GM12875 (cell line): ENCODE results near the gene KLHL13.

ENCODE experiments used
- H3K4me3 ChIP-seq: one replicate; pipeline ENCODE4 v1.5.1; 2011; ENCODE audit warnings: low read depth, low read length, control low read depth
- TF ChIP-seq, protein P1 (sequence below): IDR thresholded peaks from 2 replicates; pipeline ENCODE4 v1.5.1; 2011; ENCODE audit warnings: low read depth, mild to moderate bottlenecking, control low read depth, inconsistent platforms, low read length, moderate library complexity, borderline replicate concordance; ENCODE audit not compliant: insufficient read depth

Gene KLHL13

GRCh38 chrX:118115953-118116712 lies 477 bp downstream of the KLHL13 start:
- TF ChIP-seq, protein P1, sequence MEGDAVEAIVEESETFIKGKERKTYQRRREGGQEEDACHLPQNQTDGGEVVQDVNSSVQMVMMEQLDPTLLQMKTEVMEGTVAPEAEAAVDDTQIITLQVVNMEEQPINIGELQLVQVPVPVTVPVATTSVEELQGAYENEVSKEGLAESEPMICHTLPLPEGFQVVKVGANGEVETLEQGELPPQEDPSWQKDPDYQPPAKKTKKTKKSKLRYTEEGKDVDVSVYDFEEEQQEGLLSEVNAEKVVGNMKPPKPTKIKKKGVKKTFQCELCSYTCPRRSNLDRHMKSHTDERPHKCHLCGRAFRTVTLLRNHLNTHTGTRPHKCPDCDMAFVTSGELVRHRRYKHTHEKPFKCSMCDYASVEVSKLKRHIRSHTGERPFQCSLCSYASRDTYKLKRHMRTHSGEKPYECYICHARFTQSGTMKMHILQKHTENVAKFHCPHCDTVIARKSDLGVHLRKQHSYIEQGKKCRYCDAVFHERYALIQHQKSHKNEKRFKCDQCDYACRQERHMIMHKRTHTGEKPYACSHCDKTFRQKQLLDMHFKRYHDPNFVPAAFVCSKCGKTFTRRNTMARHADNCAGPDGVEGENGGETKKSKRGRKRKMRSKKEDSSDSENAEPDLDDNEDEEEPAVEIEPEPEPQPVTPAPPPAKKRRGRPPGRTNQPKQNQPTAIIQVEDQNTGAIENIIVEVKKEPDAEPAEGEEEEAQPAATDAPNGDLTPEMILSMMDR: no peak
- peak overlapping the region; percentile 78 for H3K4me3 ChIP-seq

GRCh38 chrX:118114971-118115370 lies 1.6 kb downstream of the KLHL13 start:
- TF ChIP-seq, protein P1: no peak
- H3K4me3 ChIP-seq: peak overlapping the region; percentile 2

- TF ChIP-seq, protein P1: no peak
- H3K4me3 ChIP-seq: no peak overlapping the region
Observed at GRCh38 chrX:118109065-118109464, 7.5 kb downstream of the KLHL13 start.

GRCh38 chrX:118108304-118108703 lies 8.3 kb downstream of the KLHL13 start:
- H3K4me3 ChIP-seq: no peak overlapping the region
- TF ChIP-seq, protein P1: no peak

GRCh38 chrX:118100091-118100490 lies 16.5 kb downstream of the KLHL13 start:
- TF ChIP-seq, protein P1: no peak
- H3K4me3 ChIP-seq: no peak overlapping the region

DNA sequence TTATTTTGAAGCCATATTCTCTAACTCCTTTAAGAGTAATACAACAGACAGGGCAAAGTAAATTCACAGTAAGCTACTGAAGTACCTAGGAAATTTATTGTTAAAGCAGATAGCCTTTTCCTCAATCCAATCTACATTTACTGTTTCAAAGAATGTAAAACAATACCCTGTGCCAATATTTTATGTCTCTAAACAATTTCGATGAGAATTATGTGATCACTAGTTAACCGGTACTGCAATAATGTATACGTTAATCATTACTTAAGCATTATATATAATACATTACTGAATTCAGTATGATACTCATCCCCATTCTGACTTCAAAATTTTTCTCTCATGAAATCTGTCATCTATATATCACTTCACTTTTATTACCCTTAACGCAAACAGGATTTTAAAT lies 28.5 kb downstream of the KLHL13 start:
- TF ChIP-seq, protein P1: no peak
- no peak overlapping the region for H3K4me3 ChIP-seq

- no peak overlapping the region for H3K4me3 ChIP-seq
- TF ChIP-seq, protein P1: no peak
Observed at GRCh38 chrX:118074196-118074595, 42.4 kb downstream of the KLHL13 start.
